SK-N-SH (cell line): ENCODE data around the gene PLPPR5. TPM values are rescaled to one million over a fixed set of nuclear protein-coding genes. Genes with fewer than 3 reads are reported as not detected.
"Not testable (repeated sequence)": the region's sequence is repeated elsewhere in the genome, so short reads cannot be mapped to it uniquely, and the experiment has no call there.

Source experiments
- CTCF ChIA-PET: fragments of 300-600, 350-600 bp; formaldehyde crosslinking; extraction: SDS; loops from one replicate; lab custom pipeline; 2021; lab: Yijun Ruan, JAX
- POLR2A ChIA-PET: fragments of 350-600 bp; sonication (Branson Sonifier 250); formaldehyde crosslinking; extraction: SDS; loops from one replicate; lab custom pipeline; 2020; ENCODE audit warnings: antibody characterized with exemption, inconsistent platforms; lab: Yijun Ruan, JAX
- DNase-seq: peaks from one replicate; pipeline ENCODE4 v3.0.0; 2012
- H2AFZ ChIP-seq: fragments of 200-600 bp; sonication (generic); 2 replicates; pipeline ENCODE4 v1.8.1; 2016; ENCODE audit warnings: antibody characterized with exemption, mild to moderate bottlenecking, low read depth
- H3F3A ChIP-seq: fragments of 200-600 bp; sonication (generic); replicated peaks from 2 replicates; pipeline ENCODE3; 2016; ENCODE audit warnings: antibody characterized with exemption, mild to moderate bottlenecking; ENCODE audit not compliant: insufficient read depth
- H3K27ac ChIP-seq, 2 experiments: fragments of 200-500 bp in 1 of 2; fragments of 200-600 bp in 1 of 2; sonication (Bioruptor generic) in 1 of 2; sonication (generic), shearing (Covaris generic) in 1 of 2; 2 replicates each; pipeline versions ENCODE4 v1.5.1 to v1.6.1; 2014 to 2016; ENCODE audit warnings: low read depth in 2 of 2, inconsistent platforms in 1 of 2, low read length in 1 of 2, mild to moderate bottlenecking in 1 of 2, mixed read lengths in 1 of 2
- H3K27me3 ChIP-seq: fragments of 200-600 bp; sonication (generic), shearing (Covaris generic); 2 replicates; pipeline ENCODE4 v1.6.1; 2016; ENCODE audit warnings: mixed run types; ENCODE audit not compliant: insufficient read depth
- H3K36me3 ChIP-seq, 2 experiments: fragments of 200-500 bp in 1 of 2; fragments of 200-600 bp in 1 of 2; sonication (Bioruptor generic) in 1 of 2; sonication (generic) in 1 of 2; replicated peaks in 1 of 2; 2 replicates each; pipeline versions ENCODE3 to v1.5.1; 2014 to 2016; ENCODE audit warnings: low read length in 1 of 2, mild to moderate bottlenecking in 1 of 2; ENCODE audit not compliant: insufficient read depth in 2 of 2, control insufficient read depth in 1 of 2
- H3K4me1 ChIP-seq, 2 experiments: fragments of 200-500 bp in 1 of 2; fragments of 200-600 bp in 1 of 2; sonication (Bioruptor generic) in 1 of 2; sonication (generic), shearing (Covaris generic) in 1 of 2; 2 replicates each; pipeline versions ENCODE4 v1.5.1 to v1.6.1; 2014 to 2016; ENCODE audit warnings: low read depth in 1 of 2, low read length in 1 of 2, mixed run types in 1 of 2; ENCODE audit not compliant: insufficient read depth in 2 of 2, control insufficient read depth in 1 of 2
- H3K4me2 ChIP-seq: fragments of 200-600 bp; sonication (generic), shearing (Covaris generic); 2 replicates; pipeline ENCODE4 v1.6.1; 2017; ENCODE audit warnings: mixed run types
- H3K4me3 ChIP-seq, 2 experiments: fragments of 200-500 bp in 1 of 2; fragments of 200-600 bp in 1 of 2; sonication (Bioruptor generic) in 1 of 2; sonication (generic), shearing (Covaris generic) in 1 of 2; 2 replicates each; pipeline versions ENCODE4 v1.5.1 to v1.8.1; 2014 to 2016; ENCODE audit warnings: low read depth in 2 of 2, inconsistent platforms in 1 of 2, low read length in 1 of 2, mild to moderate bottlenecking in 1 of 2, mixed read lengths in 1 of 2, moderate library complexity in 1 of 2
- H3K79me2 ChIP-seq: fragments of 200-600 bp; sonication (generic); 2 replicates; pipeline ENCODE4 v1.8.1; 2017; ENCODE audit warnings: mild to moderate bottlenecking; ENCODE audit not compliant: insufficient read depth
- H3K9ac ChIP-seq: fragments of 200-600 bp; sonication (generic); 2 replicates; pipeline ENCODE4 v1.6.1; 2017; ENCODE audit warnings: mixed run types
- H3K9me2 ChIP-seq: fragments of 200-600 bp; sonication (generic); 2 replicates; pipeline ENCODE4 v1.6.1; 2017; ENCODE audit warnings: mixed run types
- H3K9me3 ChIP-seq: fragments of 200-600 bp; sonication (generic); 2 replicates; pipeline ENCODE4 v1.6.1; 2017; ENCODE audit warnings: mixed run types, mild to moderate bottlenecking, moderate library complexity
- H4K20me1 ChIP-seq: fragments of 200-600 bp; sonication (generic); 2 replicates; pipeline ENCODE4 v1.6.1; 2017; ENCODE audit warnings: mild to moderate bottlenecking, mixed run types; ENCODE audit not compliant: insufficient read depth
- CHD2 ChIP-seq: fragments of 150-350 bp; IDR thresholded peaks from 2 replicates; pipeline ENCODE4 v1.6.1; 2018; ENCODE audit warnings: low read length; ENCODE audit not compliant: partially characterized antibody
- FOSL2 ChIP-seq: IDR thresholded peaks from 2 replicates; pipeline ENCODE4 v1.4.0; 2012; ENCODE audit warnings: low read depth, mild to moderate bottlenecking, moderate library complexity, borderline replicate concordance
- GATA2 ChIP-seq: sonication (generic); formaldehyde crosslinking; IDR thresholded peaks from 2 replicates; pipeline ENCODE4 v1.5.0; 2020; ENCODE audit warnings: mild to moderate bottlenecking, missing genetic modification reagents
- IRF3 ChIP-seq: fragments of 150-350 bp; IDR thresholded peaks from 2 replicates; pipeline ENCODE4 v1.6.1; 2016; ENCODE audit warnings: mild to moderate bottlenecking, low read depth, low read length
- JUND ChIP-seq: IDR thresholded peaks from 2 replicates; pipeline ENCODE4 v1.4.0; 2012
- MXI1 ChIP-seq: IDR thresholded peaks from 2 replicates; pipeline ENCODE4 v1.6.1; 2012; ENCODE audit warnings: mild to moderate bottlenecking, low read depth, low read length, improper control_type of control experiment
- NRF1 ChIP-seq: IDR thresholded peaks from 2 replicates; pipeline ENCODE4 v1.6.1; 2012; ENCODE audit warnings: low read depth, mild to moderate bottlenecking, low read length
- PBX3 ChIP-seq: IDR thresholded peaks from 2 replicates; pipeline ENCODE4; 2012
- POLR2AphosphoS5 ChIP-seq: IDR thresholded peaks from 2 replicates; pipeline ENCODE4 v1.6.1; 2012; ENCODE audit warnings: low read depth, low read length
- RFX5 ChIP-seq: IDR thresholded peaks from 2 replicates; pipeline ENCODE4 v1.6.1; 2012; ENCODE audit warnings: mild to moderate bottlenecking, improper control_type of control experiment, low read length
- SMC3 ChIP-seq: IDR thresholded peaks from 2 replicates; pipeline ENCODE4 v1.6.1; 2012; ENCODE audit warnings: low read depth, low read length, improper control_type of control experiment
- TAF1 ChIP-seq: IDR thresholded peaks from 2 replicates; pipeline ENCODE4 v1.6.1; 2012; ENCODE audit warnings: low read depth, mild to moderate bottlenecking, low read length, moderate library complexity, borderline replicate concordance
- TEAD4 ChIP-seq: IDR thresholded peaks from 2 replicates; pipeline ENCODE4 v1.4.0; 2012; ENCODE audit warnings: mild to moderate bottlenecking, borderline replicate concordance; ENCODE audit not compliant: insufficient read depth
- YY1 ChIP-seq: IDR thresholded peaks from 2 replicates; pipeline ENCODE4 v1.4.0; 2012; ENCODE audit warnings: low read depth, mild to moderate bottlenecking
- whole genome bisulfite sequencing: methylation state at CpG from one replicate; pipeline ENCODE4 v1.1.6; 2017; ENCODE audit warnings: low lambda C conversion rate; 5-methylcytosine and 5-hydroxymethylcytosine counted together
- polyA plus RNA-seq, 3 experiments: library from polyadenylated mRNA; depleted of rRNA; stranded (reverse); fragments of >200 nt; gene quantifications; 2 replicates each; pipeline ENCODE4 v1.2.3, GENCODE V29; 2012
- TF ChIP-seq, protein P1 (sequence below): IDR thresholded peaks from 2 replicates; pipeline ENCODE4 v1.6.1; 2012; ENCODE audit warnings: mild to moderate bottlenecking, low read depth, low read length, moderate library complexity
- TF ChIP-seq, protein P2 (sequence below): fragments of 200-600 bp; sonication (generic); IDR thresholded peaks from 2 replicates; pipeline ENCODE4 v1.6.1; 2017; ENCODE audit warnings: antibody characterized with exemption, mild to moderate bottlenecking, moderate library complexity

The PLPPR5 gene
- polyA plus RNA-seq, 1 of the 3 experiments (the other 2 are of a cell fraction), result 0.23 TPM

GRCh38 chr1:99049745-99050144 lies 45.1 kb upstream of the PLPPR5 start:
- H3K27me3 ChIP-seq, result no peaks in the 10 kb centered on the region

DNA sequence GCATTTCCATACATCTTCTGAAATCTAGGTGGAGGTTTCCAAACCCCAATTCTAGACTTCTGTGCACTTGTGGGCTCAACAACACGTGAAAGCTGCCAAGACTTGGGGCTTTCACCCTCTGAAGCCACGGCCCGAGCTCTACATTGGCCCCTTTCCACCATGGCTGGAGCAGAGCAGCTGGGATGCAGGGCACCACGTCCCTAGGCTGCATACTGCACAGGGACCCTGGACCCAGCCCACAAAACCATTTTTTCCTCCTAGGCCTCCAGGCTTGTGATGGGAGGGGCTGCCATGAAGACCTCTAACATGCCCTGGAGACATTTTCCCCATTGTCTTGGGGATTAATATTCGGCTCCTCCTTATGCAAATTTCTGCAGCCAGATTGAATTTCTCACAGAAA lies 32.1 kb upstream of the PLPPR5 start:
- H3K27me3 ChIP-seq, H3K9me3 ChIP-seq, H3K4me2 ChIP-seq, H3K79me2 ChIP-seq, H3K27ac ChIP-seq, CTCF ChIA-PET, H4K20me1 ChIP-seq, DNase-seq, H3K4me3 ChIP-seq, H3K9ac ChIP-seq, POLR2A ChIA-PET, H3K36me3 ChIP-seq, H3F3A ChIP-seq, H3K9me2 ChIP-seq, H3K4me1 ChIP-seq, H2AFZ ChIP-seq: not testable (repeated sequence)
- 10% methylated on average over 5 of the region's 5 CpGs for WGBS

More at GRCh38 chr1:99049745-99050144, 45.1 kb upstream of the PLPPR5 start:
- H3K9ac ChIP-seq, result no peak overlapping the region
- H2AFZ ChIP-seq, result no peak overlapping the region
- TF ChIP-seq CHD2 (no peak), POLR2AphosphoS5 (no peak), TEAD4 (no peak), FOSL2 (no peak), NRF1 (no peak), YY1 (no peak), TAF1 (no peak), IRF3 (no peak), GATA2 (CRISPR knock-in tag) (no peak), SMC3 (no peak), MXI1 (no peak), PBX3 (no peak), JUND (no peak), RFX5 (no peak)
- TF ChIP-seq, protein P1, sequence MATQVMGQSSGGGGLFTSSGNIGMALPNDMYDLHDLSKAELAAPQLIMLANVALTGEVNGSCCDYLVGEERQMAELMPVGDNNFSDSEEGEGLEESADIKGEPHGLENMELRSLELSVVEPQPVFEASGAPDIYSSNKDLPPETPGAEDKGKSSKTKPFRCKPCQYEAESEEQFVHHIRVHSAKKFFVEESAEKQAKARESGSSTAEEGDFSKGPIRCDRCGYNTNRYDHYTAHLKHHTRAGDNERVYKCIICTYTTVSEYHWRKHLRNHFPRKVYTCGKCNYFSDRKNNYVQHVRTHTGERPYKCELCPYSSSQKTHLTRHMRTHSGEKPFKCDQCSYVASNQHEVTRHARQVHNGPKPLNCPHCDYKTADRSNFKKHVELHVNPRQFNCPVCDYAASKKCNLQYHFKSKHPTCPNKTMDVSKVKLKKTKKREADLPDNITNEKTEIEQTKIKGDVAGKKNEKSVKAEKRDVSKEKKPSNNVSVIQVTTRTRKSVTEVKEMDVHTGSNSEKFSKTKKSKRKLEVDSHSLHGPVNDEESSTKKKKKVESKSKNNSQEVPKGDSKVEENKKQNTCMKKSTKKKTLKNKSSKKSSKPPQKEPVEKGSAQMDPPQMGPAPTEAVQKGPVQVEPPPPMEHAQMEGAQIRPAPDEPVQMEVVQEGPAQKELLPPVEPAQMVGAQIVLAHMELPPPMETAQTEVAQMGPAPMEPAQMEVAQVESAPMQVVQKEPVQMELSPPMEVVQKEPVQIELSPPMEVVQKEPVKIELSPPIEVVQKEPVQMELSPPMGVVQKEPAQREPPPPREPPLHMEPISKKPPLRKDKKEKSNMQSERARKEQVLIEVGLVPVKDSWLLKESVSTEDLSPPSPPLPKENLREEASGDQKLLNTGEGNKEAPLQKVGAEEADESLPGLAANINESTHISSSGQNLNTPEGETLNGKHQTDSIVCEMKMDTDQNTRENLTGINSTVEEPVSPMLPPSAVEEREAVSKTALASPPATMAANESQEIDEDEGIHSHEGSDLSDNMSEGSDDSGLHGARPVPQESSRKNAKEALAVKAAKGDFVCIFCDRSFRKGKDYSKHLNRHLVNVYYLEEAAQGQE, result no peak
- TF ChIP-seq, protein P2, sequence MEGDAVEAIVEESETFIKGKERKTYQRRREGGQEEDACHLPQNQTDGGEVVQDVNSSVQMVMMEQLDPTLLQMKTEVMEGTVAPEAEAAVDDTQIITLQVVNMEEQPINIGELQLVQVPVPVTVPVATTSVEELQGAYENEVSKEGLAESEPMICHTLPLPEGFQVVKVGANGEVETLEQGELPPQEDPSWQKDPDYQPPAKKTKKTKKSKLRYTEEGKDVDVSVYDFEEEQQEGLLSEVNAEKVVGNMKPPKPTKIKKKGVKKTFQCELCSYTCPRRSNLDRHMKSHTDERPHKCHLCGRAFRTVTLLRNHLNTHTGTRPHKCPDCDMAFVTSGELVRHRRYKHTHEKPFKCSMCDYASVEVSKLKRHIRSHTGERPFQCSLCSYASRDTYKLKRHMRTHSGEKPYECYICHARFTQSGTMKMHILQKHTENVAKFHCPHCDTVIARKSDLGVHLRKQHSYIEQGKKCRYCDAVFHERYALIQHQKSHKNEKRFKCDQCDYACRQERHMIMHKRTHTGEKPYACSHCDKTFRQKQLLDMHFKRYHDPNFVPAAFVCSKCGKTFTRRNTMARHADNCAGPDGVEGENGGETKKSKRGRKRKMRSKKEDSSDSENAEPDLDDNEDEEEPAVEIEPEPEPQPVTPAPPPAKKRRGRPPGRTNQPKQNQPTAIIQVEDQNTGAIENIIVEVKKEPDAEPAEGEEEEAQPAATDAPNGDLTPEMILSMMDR, result no peak
- no peak overlapping the region for H3K4me2 ChIP-seq
- ChIA-PET CTCF (interaction anchor here (1.0 kb wide), 1 partner anchor 22 kb away, joined by 3 read pairs; no protein-coding TSS in a partner anchor), POLR2A (no interaction called here)
- H3F3A ChIP-seq, result no peaks in the 10 kb centered on the region
- no peaks in the 10 kb centered on the region for H3K9me2 ChIP-seq
- no peak overlapping the region for H3K4me3 ChIP-seq
- no peak overlapping the region for H3K27ac ChIP-seq
- H3K36me3 ChIP-seq, result no peaks in the 10 kb centered on the region
- no peaks in the 10 kb centered on the region for H3K9me3 ChIP-seq
- no peaks in the 10 kb centered on the region for H4K20me1 ChIP-seq
- DNase-seq, result no peak
- H3K79me2 ChIP-seq, result no peaks in the 10 kb centered on the region
- no peaks in the 10 kb centered on the region for H3K4me1 ChIP-seq
- WGBS, result 65% methylated on average over 3 of the region's 3 CpGs
